Activated CD4-positive, alpha-beta T cell treated with anti-CD3 and anti-CD28 coated beads, Interleukin-2, amount 50 U/mL, for 24 hours (primary cell): ENCODE measurements around the gene PRIM1.
"Not testable (repeated sequence)": the region's sequence is repeated elsewhere in the genome, so short reads cannot be mapped to it uniquely, and the experiment has no call there.

Source experiments
- DNase-seq, 2 donors: peaks; one replicate each; pipeline ENCODE4 v3.0.0-alpha.2; 2020; ENCODE audit warnings: low read depth in 1 of 2, low spot score in 1 of 2

The PRIM1 gene

GRCh38 chr12:56751712-56752598 lies at the start of gene PRIM1:
Gene PRIM1 (minus strand): TSS chr12:56752323. CDS start chr12:56752298, 25 bp downstream.
- DNase-seq, result peak; percentile 73 to 77

GRCh38 chr12:56800221-56800620 lies 48.1 kb upstream of the PRIM1 start:
- DNase-seq, result no peak

GRCh38 chr12:56799345-56799744 lies 47.2 kb upstream of the PRIM1 start:
- DNase-seq, result not testable (repeated sequence)

GRCh38 chr12:56795791-56796190 lies 43.7 kb upstream of the PRIM1 start:
- not testable (repeated sequence) for DNase-seq

GRCh38 chr12:56795046-56795562 lies 43.0 kb upstream of the PRIM1 start:
- DNase-seq, result not testable (repeated sequence)

GRCh38 chr12:56793124-56793523 lies 41.0 kb upstream of the PRIM1 start:
- DNase-seq, result not testable (repeated sequence)

- no peak for DNase-seq
Observed at GRCh38 chr12:56792678-56793077, 40.6 kb upstream of the PRIM1 start.

- not testable (repeated sequence) for DNase-seq
Observed at GRCh38 chr12:56789429-56789828, 37.3 kb upstream of the PRIM1 start.

- DNase-seq, result no peak
Observed at GRCh38 chr12:56787498-56787897, 35.4 kb upstream of the PRIM1 start.

GRCh38 chr12:56785874-56786273 lies 33.8 kb upstream of the PRIM1 start:
- DNase-seq, result no peak

- DNase-seq, result no peak
Observed at GRCh38 chr12:56785141-56785865, 33.2 kb upstream of the PRIM1 start.

- DNase-seq, result no peak
Observed at GRCh38 chr12:56781726-56782125, 29.6 kb upstream of the PRIM1 start.

GRCh38 chr12:56778756-56779155 lies 26.6 kb upstream of the PRIM1 start:
- DNase-seq, result no peak

- DNase-seq, result no peak
Observed at GRCh38 chr12:56776654-56777053, 24.5 kb upstream of the PRIM1 start.

GRCh38 chr12:56775638-56776037 lies 23.5 kb upstream of the PRIM1 start:
- DNase-seq, result no peak

GRCh38 chr12:56773113-56773512 lies 21.0 kb upstream of the PRIM1 start:
- no peak for DNase-seq

GRCh38 chr12:56772625-56773024 lies 20.5 kb upstream of the PRIM1 start:
- no peak for DNase-seq

- no peak for DNase-seq
Observed at GRCh38 chr12:56769868-56770267, 17.7 kb upstream of the PRIM1 start.

- DNase-seq, result no peak
Observed at GRCh38 chr12:56768424-56768823, 16.3 kb upstream of the PRIM1 start.

GRCh38 chr12:56766535-56766934 lies 14.4 kb upstream of the PRIM1 start:
- no peak for DNase-seq

- DNase-seq, result no peak
Observed at GRCh38 chr12:56763753-56764657, 11.9 kb upstream of the PRIM1 start.
